K562 (cell line): ENCODE measurements around the gene TRIM38. TPM values are rescaled to one million over a fixed set of nuclear protein-coding genes. Genes with fewer than 3 reads are reported as not detected.

Source experiments
- ATAC-seq: fragments of 200-7000 bp; cut with Tn5 transposase; 3 replicates; pipeline ENCODE4 v1.9.1; 2020; ENCODE audit warnings: moderate library complexity
- BruUV-seq: library from RNA; stranded (reverse); fragments of 400-500 nt; replicated peaks from 2 replicates; lab custom pipeline; 2021; lab: Mats Ljungman, UMichigan
- CTCF ChIA-PET: fragments of 300-600 bp; formaldehyde crosslinking; extraction: SDS; loops from one replicate; lab custom pipeline; 2021; ENCODE audit warnings: low intra/inter-chr PET ratio; lab: Yijun Ruan, JAX
- POLR2A ChIA-PET: fragments of 300-600, 350-650 bp; sonication (Branson Sonifier 250); formaldehyde crosslinking; extraction: SDS; loops from one replicate; lab custom pipeline; 2021; ENCODE audit warnings: antibody characterized with exemption, inconsistent platforms; lab: Yijun Ruan, JAX
- DNase-seq, 4 experiments: peaks; one replicate each; pipeline versions ENCODE4 v3.0.0 to v3.0.0-alpha.2; 2011 to 2018; ENCODE audit warnings: low spot score in 3 of 4, mixed read lengths in 3 of 4; ENCODE audit errors: extremely low read depth in 1 of 4
- FAIRE-seq: peaks from 2 replicates; lab custom pipeline; 2011; peaks lifted over from hg19 to GRCh38; lab: Jason Lieb, UNC
- H2AFZ ChIP-seq: 2 replicates; pipeline ENCODE4 v1.6.0; 2011; ENCODE audit warnings: low read depth, low read length, control low read depth, inconsistent platforms
- H3K27ac ChIP-seq: fragments of 200-600 bp; 3 replicates; pipeline ENCODE4 v1.8.0; 2011; ENCODE audit warnings: low read depth, mild to moderate bottlenecking, control low read depth, inconsistent platforms, low read length, moderate library complexity, mixed read lengths; ENCODE audit errors: extremely low read depth
- H3K27me3 ChIP-seq, 2 experiments: fragments of 300-600 bp in 1 of 2; 2 replicates in 1 of 2; 3 replicates in 1 of 2; pipeline versions ENCODE4 v1.6.0 to v1.8.0; 2011; ENCODE audit warnings: inconsistent platforms in 2 of 2, low read length in 2 of 2, mild to moderate bottlenecking in 1 of 2, mixed read lengths in 1 of 2, moderate library complexity in 1 of 2; ENCODE audit not compliant: control insufficient read depth in 2 of 2, insufficient read depth in 2 of 2
- H3K36me3 ChIP-seq: fragments of 300-600 bp; 3 replicates; pipeline ENCODE4 v1.8.0; 2011; ENCODE audit warnings: mild to moderate bottlenecking, low read length, inconsistent platforms; ENCODE audit not compliant: control insufficient read depth, insufficient read depth
- H3K4me1 ChIP-seq, 2 experiments: fragments of 200-600 bp in 1 of 2; replicated peaks in 1 of 2; 2 replicates in 1 of 2; 3 replicates in 1 of 2; pipeline versions ENCODE4 v1.5.1 to v1.8.0; 2011; ENCODE audit warnings: inconsistent platforms in 2 of 2, low read length in 2 of 2, mild to moderate bottlenecking in 1 of 2, mixed read lengths in 1 of 2, moderate library complexity in 1 of 2; ENCODE audit not compliant: control insufficient read depth in 2 of 2, insufficient read depth in 2 of 2
- H3K4me2 ChIP-seq: 2 replicates; pipeline ENCODE4 v1.6.1; 2011; ENCODE audit warnings: low read length, control low read depth, inconsistent platforms, mixed read lengths; ENCODE audit not compliant: insufficient read depth
- H3K4me3 ChIP-seq: fragments of 200-600 bp; sonication (generic), shearing (Covaris generic); 2 replicates; pipeline ENCODE4 v1.5.1; 2016; ENCODE audit warnings: control low read depth, inconsistent platforms
- H3K79me2 ChIP-seq: fragments of 200-600 bp; 3 replicates; pipeline ENCODE4 v1.8.0; 2011; ENCODE audit warnings: low read length, inconsistent platforms; ENCODE audit not compliant: control insufficient read depth, insufficient read depth
- H3K9ac ChIP-seq, 2 experiments: 2 replicates each; pipeline versions ENCODE4 v1.6.0 to v1.6.1; 2011; ENCODE audit warnings: low read depth in 2 of 2, low read length in 2 of 2, control low read depth in 1 of 2, inconsistent platforms in 1 of 2, mild to moderate bottlenecking in 1 of 2, mixed read lengths in 1 of 2; ENCODE audit not compliant: insufficient read depth in 1 of 2
- H3K9me1 ChIP-seq: one replicate; pipeline ENCODE4 v1.6.0; 2011; ENCODE audit warnings: inconsistent platforms, mild to moderate bottlenecking, low read length, moderate library complexity; ENCODE audit not compliant: control insufficient read depth, insufficient read depth
- H3K9me3 ChIP-seq: replicated peaks from 2 replicates; pipeline ENCODE4 v1.5.1; 2011; ENCODE audit warnings: low read depth, low read length, inconsistent platforms; ENCODE audit not compliant: control insufficient read depth, insufficient read depth
- H4K20me1 ChIP-seq: replicated peaks from 2 replicates; pipeline ENCODE4 v1.6.1; 2011; ENCODE audit warnings: low read length, inconsistent platforms, mixed read lengths; ENCODE audit not compliant: control insufficient read depth, insufficient read depth
- ZNF277 ChIP-seq: fragments of 250-450 bp; sonication (Bioruptor Pico); IDR thresholded peaks from 2 replicates; pipeline ENCODE4 v1.8.0; 2022; ENCODE audit warnings: inconsistent platforms, mild to moderate bottlenecking, moderate library complexity, borderline replicate concordance
- ZNF512 ChIP-seq: IDR thresholded peaks from 2 replicates; pipeline ENCODE4 v1.6.1; 2016; ENCODE audit warnings: missing genetic modification characterization, missing compliant biosample characterization
- WGBS: fragments of 100-300 bp; shearing (Covaris generic); methylation state at CpG from one replicate; pipeline ENCODE4 v1.1.6; 2016; ENCODE audit warnings: low coverage, mixed read lengths; ENCODE audit not compliant: insufficient coverage; ENCODE audit errors: missing lambda C conversion rate; 5-methylcytosine and 5-hydroxymethylcytosine counted together
- in situ Hi-C: fragments of 300-500 bp; cut with MboI; formaldehyde crosslinking; loops from 4 replicates; pipeline ENCODE4 v1.15.0; 2018; ENCODE audit warnings: inconsistent platforms, mixed read lengths
- intact Hi-C: fragments of 100-400 bp; cut with micrococcal nuclease; formaldehyde crosslinking; loops from 2 replicates; pipeline ENCODE4 v1.14.2; 2022
- polyA plus RNA-seq, 8 experiments: library from polyadenylated mRNA; depleted of rRNA in 4 of 8; stranded (reverse) in 5 of 8; unstranded in 3 of 8; fragments of >200 nt; fragmentation: Nextera tagmentation in 2 of 8; fragmentation: Illumina TruSeq in 1 of 8; extraction: Ambion mirVana in 2 of 8; extraction: Trizol in 1 of 8; gene quantifications; 2 replicates each; pipeline versions ENCODE4 v1.2.1 to v1.2.3, GENCODE V29; 2011 to 2014; ENCODE audit warnings: inconsistent platforms in 1 of 8, missing spikeins in 1 of 8
- total RNA-seq, 7 experiments: library from RNA; depleted of rRNA in 6 of 7; stranded (reverse); fragments of >200 nt in 6 of 7; fragmentation: Illumina TruSeq in 2 of 7; extraction: Trizol in 2 of 7; gene quantifications; 2 replicates each; pipeline versions ENCODE4 v1.2.1 to v1.2.3, GENCODE V29; 2011 to 2021; ENCODE audit warnings: low replicate concordance in 1 of 7

Gene TRIM38
- total and polyA plus RNA-seq, 9 of the 15 experiments (the other 6 are each of a cell fraction or from before 2014, with no cell fraction given) = 1.7 to 6.7 (median 6.3) TPM

GRCh38 chr6:26016245-26016962 lies 53.8 kb downstream of the TRIM38 start:
- ATAC-seq (no peak), FAIRE-seq (no peak), DNase-seq (no peak)
- in situ Hi-C loops (no loop called here), intact Hi-C loops (no loop called here)
- POLR2A ChIA-PET = interaction anchor here (0.6 to 4.2 kb wide), 10 partner anchors 9 to 211 kb away, joined by 3 to 62 read pairs (median 4); a partner anchor contains a TSS
- Histone ChIP-seq H3K4me2 (no peak overlapping the region), H2AFZ (no peak overlapping the region), H3K27ac (no peak overlapping the region), H3K9ac (no peak overlapping the region), H3K36me3 (no peaks in the 10 kb centered on the region), H3K9me1 (no peaks in the 10 kb centered on the region), H4K20me1 (no peaks in the 10 kb centered on the region), H3K4me3 (no peak overlapping the region), H3K27me3 (no peaks in the 10 kb centered on the region), H3K9me3 (peaks cover 7% of the 10 kb centered on the region), H3K79me2 (no peaks in the 10 kb centered on the region; the same call in 1 of the 3 replicates), H3K4me1 (peaks cover 2 to 15% of the 10 kb centered on the region in 2 experiments; a peak in 3 of 5 replicates)
- CTCF ChIA-PET = no interaction called here
- TF ChIP-seq ZNF512 (tag) = no peak
- peak; percentile 68; the same call in 1 of the 2 replicates for TF ChIP-seq ZNF277 (CRISPR knock-in tag)
- no TSS peak for BruUV-seq
- 84% methylated on average over 29 of the region's 29 CpGs for WGBS
